Neural cell (in vitro differentiated cells): ENCODE data around the gene CFAP45.

ENCODE experiments used
- EZH2 ChIP-seq: fragments of 200-600, 300-800 bp; shearing (Covaris generic), sonication (generic); IDR thresholded peaks from 2 replicates; pipeline ENCODE4 v1.6.1; 2014; ENCODE audit warnings: antibody characterized with exemption, low read length, borderline replicate concordance, mild to moderate bottlenecking; ENCODE audit not compliant: insufficient read depth, poor library complexity, severe bottlenecking
- RAD21 ChIP-seq: fragments of 450-650 bp; conservative IDR thresholded peaks from 2 replicates; pipeline ENCODE4 v1.6.1; 2014; ENCODE audit warnings: antibody characterized with exemption, mild to moderate bottlenecking, moderate library complexity
- TF ChIP-seq, protein P1 (sequence below): fragments of 450-650 bp; IDR thresholded peaks from 2 replicates; pipeline ENCODE4 v1.5.1; 2014; ENCODE audit warnings: antibody characterized with exemption, mild to moderate bottlenecking, moderate library complexity; ENCODE audit not compliant: poor library complexity, severe bottlenecking

GRCh38 chr1:159853417-159854115, 46.4 kb downstream of the CFAP45 start:
- TF ChIP-seq EZH2 (no peak), RAD21 (no peak)
- TF ChIP-seq, protein P1, sequence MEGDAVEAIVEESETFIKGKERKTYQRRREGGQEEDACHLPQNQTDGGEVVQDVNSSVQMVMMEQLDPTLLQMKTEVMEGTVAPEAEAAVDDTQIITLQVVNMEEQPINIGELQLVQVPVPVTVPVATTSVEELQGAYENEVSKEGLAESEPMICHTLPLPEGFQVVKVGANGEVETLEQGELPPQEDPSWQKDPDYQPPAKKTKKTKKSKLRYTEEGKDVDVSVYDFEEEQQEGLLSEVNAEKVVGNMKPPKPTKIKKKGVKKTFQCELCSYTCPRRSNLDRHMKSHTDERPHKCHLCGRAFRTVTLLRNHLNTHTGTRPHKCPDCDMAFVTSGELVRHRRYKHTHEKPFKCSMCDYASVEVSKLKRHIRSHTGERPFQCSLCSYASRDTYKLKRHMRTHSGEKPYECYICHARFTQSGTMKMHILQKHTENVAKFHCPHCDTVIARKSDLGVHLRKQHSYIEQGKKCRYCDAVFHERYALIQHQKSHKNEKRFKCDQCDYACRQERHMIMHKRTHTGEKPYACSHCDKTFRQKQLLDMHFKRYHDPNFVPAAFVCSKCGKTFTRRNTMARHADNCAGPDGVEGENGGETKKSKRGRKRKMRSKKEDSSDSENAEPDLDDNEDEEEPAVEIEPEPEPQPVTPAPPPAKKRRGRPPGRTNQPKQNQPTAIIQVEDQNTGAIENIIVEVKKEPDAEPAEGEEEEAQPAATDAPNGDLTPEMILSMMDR: no peak
